Neural progenitor cell (in vitro differentiated cells): Measurements from ENCODE around the gene ATP11A. TPM values are rescaled to one million over a fixed set of nuclear protein-coding genes. Genes with fewer than 3 reads are reported as not detected.

Experiments
- DNase-seq: peaks from one replicate; pipeline ENCODE4 v3.0.0-alpha.2; 2016; ENCODE audit warnings: low spot score
- H2AFZ ChIP-seq: fragments of 200-600 bp; sonication (generic); replicated peaks from 2 replicates; pipeline ENCODE4 v1.6.1; 2016; ENCODE audit warnings: antibody characterized with exemption
- H3F3A ChIP-seq: fragments of 200-600 bp; sonication (generic); 2 replicates; pipeline ENCODE4 v1.6.1; 2016; ENCODE audit warnings: antibody characterized with exemption, low read depth
- H3K27ac ChIP-seq: fragments of 200-600 bp; sonication (generic); 2 replicates; pipeline ENCODE4 v1.5.1; 2016; ENCODE audit warnings: mild to moderate bottlenecking
- H3K27me3 ChIP-seq: fragments of 200-600 bp; sonication (generic); 2 replicates; pipeline ENCODE4 v1.6.1; 2016; ENCODE audit warnings: mild to moderate bottlenecking, moderate library complexity
- H3K36me3 ChIP-seq: fragments of 200-600 bp; sonication (generic); 2 replicates; pipeline ENCODE4 v1.5.1; 2016
- H3K4me1 ChIP-seq: fragments of 200-600 bp; sonication (generic); 2 replicates; pipeline ENCODE4 v1.6.1; 2016; ENCODE audit warnings: mixed run types
- H3K4me2 ChIP-seq: fragments of 200-600 bp; sonication (generic); 2 replicates; pipeline ENCODE4 v1.6.1; 2016
- H3K4me3 ChIP-seq: fragments of 200-600 bp; sonication (generic); 2 replicates; pipeline ENCODE4 v1.5.1; 2016
- H3K79me2 ChIP-seq: fragments of 200-600 bp; sonication (generic); 2 replicates; pipeline ENCODE4 v1.6.1; 2016; ENCODE audit warnings: low read depth
- H3K9ac ChIP-seq: fragments of 200-600 bp; sonication (generic); 2 replicates; pipeline ENCODE4 v1.6.1; 2016
- H3K9me3 ChIP-seq: fragments of 200-600 bp; sonication (generic); 2 replicates; pipeline ENCODE4 v1.5.1; 2016; ENCODE audit warnings: low read depth
- H4K20me1 ChIP-seq: fragments of 200-600 bp; sonication (generic); 2 replicates; pipeline ENCODE4 v1.6.1; 2016; ENCODE audit warnings: low read depth
- H3K27ac Mint-ChIP-seq: 3 replicates; pipeline ENCODE4 v1.8.0; 2021; ENCODE audit warnings: mixed read lengths
- H3K27me3 Mint-ChIP-seq: 2 replicates; pipeline ENCODE4 v1.8.0; 2022; ENCODE audit warnings: low read depth, mild to moderate bottlenecking, inconsistent platforms, moderate library complexity, mixed read lengths; ENCODE audit not compliant: insufficient read depth
- H3K36me3 Mint-ChIP-seq: 3 replicates; pipeline ENCODE4 v1.8.0; 2021; ENCODE audit warnings: mixed read lengths
- H3K4me1 Mint-ChIP-seq: 3 replicates; pipeline ENCODE4 v1.8.0; 2021; ENCODE audit warnings: mixed read lengths
- H3K4me3 Mint-ChIP-seq: 3 replicates; pipeline ENCODE4 v1.8.0; 2021; ENCODE audit warnings: mild to moderate bottlenecking, moderate library complexity, mixed read lengths
- H3K9me3 Mint-ChIP-seq: 3 replicates; pipeline ENCODE4 v1.8.0; 2020; ENCODE audit warnings: mixed read lengths
- EZH2 ChIP-seq: fragments of 200-600 bp; sonication (generic); IDR thresholded peaks from 2 replicates; pipeline ENCODE4 v1.6.1; 2017; ENCODE audit warnings: antibody characterized with exemption, mild to moderate bottlenecking, moderate library complexity
- EZH2phosphoT487 ChIP-seq: fragments of 200-600 bp; sonication (generic); IDR thresholded peaks from 2 replicates; pipeline ENCODE4 v1.6.1; 2017; ENCODE audit warnings: antibody characterized with exemption
- total RNA-seq: library from RNA; depleted of rRNA; stranded (reverse); fragments of >200 nt; gene quantifications from 2 replicates; pipeline ENCODE4 v1.2.3, GENCODE V29; 2015; ENCODE audit warnings: low replicate concordance
- TF ChIP-seq, protein P1 (sequence below): fragments of 200-600 bp; sonication (generic); IDR thresholded peaks from 2 replicates; pipeline ENCODE4 v1.5.1; 2017; ENCODE audit warnings: antibody characterized with exemption, mild to moderate bottlenecking

ATP11A gene
- total RNA-seq, 1 donor from 2014 or later: 12.6 TPM

DNA sequence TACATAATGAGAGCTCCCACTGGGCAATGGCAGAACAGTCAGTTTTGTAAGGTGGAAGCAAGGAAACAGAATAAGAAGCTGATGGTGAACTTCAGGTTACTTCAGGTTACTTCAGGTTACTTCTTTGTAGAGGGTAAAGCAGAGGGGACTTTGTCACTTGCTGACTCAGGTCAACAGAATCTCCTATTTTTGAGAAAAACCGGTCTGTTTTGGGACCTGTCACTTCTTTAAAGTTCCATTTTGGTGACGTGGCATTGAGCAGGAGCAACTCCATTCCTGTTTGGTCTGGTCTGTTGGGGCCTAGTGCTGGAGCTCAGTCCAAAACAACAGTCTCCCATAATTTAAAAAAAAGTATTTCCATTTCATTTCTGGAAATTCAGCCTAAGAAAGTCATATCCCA, 29.7 kb downstream of the ATP11A start:
- peaks cover 31% of the 10 kb centered on the region for H3K4me1 Mint-ChIP-seq
- Histone ChIP-seq H3F3A (peaks cover 6% of the 10 kb centered on the region), H3K36me3 (no peaks in the 10 kb centered on the region), H3K9me3 (no peaks in the 10 kb centered on the region), H3K79me2 (peaks cover 30% of the 10 kb centered on the region), H3K9ac (no peak overlapping the region), H3K4me2 (no peak overlapping the region), H3K27ac (no peak overlapping the region), H4K20me1 (peaks cover 18% of the 10 kb centered on the region), H3K27me3 (no peaks in the 10 kb centered on the region), H3K4me3 (no peak overlapping the region), H3K4me1 (peaks cover 13% of the 10 kb centered on the region), H2AFZ (no peak overlapping the region)
- H3K27ac Mint-ChIP-seq: no peak overlapping the region
- peaks cover 26% of the 10 kb centered on the region for H3K36me3 Mint-ChIP-seq
- H3K27me3 Mint-ChIP-seq: peaks cover 4% of the 10 kb centered on the region
- H3K9me3 Mint-ChIP-seq: peaks cover 15% of the 10 kb centered on the region
- H3K4me3 Mint-ChIP-seq: no peak overlapping the region
- no peak for TF ChIP-seq EZH2phosphoT487
- TF ChIP-seq, protein P1, sequence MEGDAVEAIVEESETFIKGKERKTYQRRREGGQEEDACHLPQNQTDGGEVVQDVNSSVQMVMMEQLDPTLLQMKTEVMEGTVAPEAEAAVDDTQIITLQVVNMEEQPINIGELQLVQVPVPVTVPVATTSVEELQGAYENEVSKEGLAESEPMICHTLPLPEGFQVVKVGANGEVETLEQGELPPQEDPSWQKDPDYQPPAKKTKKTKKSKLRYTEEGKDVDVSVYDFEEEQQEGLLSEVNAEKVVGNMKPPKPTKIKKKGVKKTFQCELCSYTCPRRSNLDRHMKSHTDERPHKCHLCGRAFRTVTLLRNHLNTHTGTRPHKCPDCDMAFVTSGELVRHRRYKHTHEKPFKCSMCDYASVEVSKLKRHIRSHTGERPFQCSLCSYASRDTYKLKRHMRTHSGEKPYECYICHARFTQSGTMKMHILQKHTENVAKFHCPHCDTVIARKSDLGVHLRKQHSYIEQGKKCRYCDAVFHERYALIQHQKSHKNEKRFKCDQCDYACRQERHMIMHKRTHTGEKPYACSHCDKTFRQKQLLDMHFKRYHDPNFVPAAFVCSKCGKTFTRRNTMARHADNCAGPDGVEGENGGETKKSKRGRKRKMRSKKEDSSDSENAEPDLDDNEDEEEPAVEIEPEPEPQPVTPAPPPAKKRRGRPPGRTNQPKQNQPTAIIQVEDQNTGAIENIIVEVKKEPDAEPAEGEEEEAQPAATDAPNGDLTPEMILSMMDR: no peak
- no peak for TF ChIP-seq EZH2
- no peak for DNase-seq

DNA sequence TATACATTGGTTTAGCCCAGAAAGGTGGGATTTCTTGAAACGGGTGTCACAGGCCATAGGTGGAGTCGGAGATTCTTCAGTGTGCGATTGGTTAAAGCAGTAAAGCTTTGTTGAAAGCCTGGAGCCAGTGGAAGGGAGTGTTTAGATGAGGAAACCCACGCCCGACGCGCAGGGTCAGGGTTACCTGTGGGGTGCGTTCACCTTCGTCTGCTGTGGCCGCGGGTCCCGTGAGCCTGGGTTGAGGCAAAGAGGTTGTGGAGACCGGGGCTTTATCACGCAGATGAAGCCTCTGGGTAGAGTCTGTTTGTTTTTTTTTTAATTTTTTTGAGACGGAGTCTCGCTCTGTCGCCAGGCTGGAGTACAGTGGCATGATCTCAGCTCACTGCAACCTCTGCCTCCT, 30.4 kb downstream of the ATP11A start:
- Histone ChIP-seq H3F3A (peaks cover 6% of the 10 kb centered on the region), H3K4me2 (no peak overlapping the region), H3K4me3 (no peak overlapping the region), H4K20me1 (peaks cover 24% of the 10 kb centered on the region), H3K27ac (no peak overlapping the region), H3K4me1 (peaks cover 11% of the 10 kb centered on the region), H3K9me3 (no peaks in the 10 kb centered on the region), H3K36me3 (no peaks in the 10 kb centered on the region), H3K27me3 (no peaks in the 10 kb centered on the region), H3K79me2 (peaks cover 24% of the 10 kb centered on the region), H2AFZ (no peak overlapping the region), H3K9ac (no peak overlapping the region)
- H3K9me3 Mint-ChIP-seq: peaks cover 10% of the 10 kb centered on the region
- TF ChIP-seq EZH2phosphoT487 (no peak), EZH2 (no peak)
- TF ChIP-seq, protein P1: no peak
- H3K27ac Mint-ChIP-seq: no peak overlapping the region
- peaks cover 29% of the 10 kb centered on the region for H3K4me1 Mint-ChIP-seq
- H3K4me3 Mint-ChIP-seq: no peak overlapping the region
- no peaks in the 10 kb centered on the region for H3K27me3 Mint-ChIP-seq
- no peak for DNase-seq
- H3K36me3 Mint-ChIP-seq: peaks cover 21% of the 10 kb centered on the region

DNA sequence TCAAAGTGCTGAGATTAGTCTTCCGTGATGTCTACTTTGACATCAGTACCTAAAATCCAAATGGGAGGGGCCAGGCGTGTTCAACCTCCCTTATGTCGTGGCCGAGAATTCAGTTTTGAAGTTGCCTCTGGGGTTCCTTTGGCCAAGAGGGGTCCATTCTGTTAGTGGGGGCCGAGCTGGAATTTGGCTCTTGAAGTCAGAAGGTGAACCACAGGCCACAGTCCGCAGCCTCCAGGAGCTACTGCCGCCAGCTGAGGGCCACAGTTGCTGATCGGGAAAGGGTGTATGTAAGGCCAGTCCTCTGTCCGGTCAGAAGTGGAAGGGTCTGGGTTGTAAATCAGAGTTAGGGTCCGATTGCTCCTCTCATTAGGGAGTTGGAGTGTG, 31.0 kb downstream of the ATP11A start:
- no peaks in the 10 kb centered on the region for H3K9me3 ChIP-seq
- Mint-ChIP-seq H3K4me3 (no peak overlapping the region), H3K27ac (no peak overlapping the region), H3K36me3 (peaks cover 18% of the 10 kb centered on the region), H3K4me1 (peaks cover 31% of the 10 kb centered on the region), H3K27me3 (no peaks in the 10 kb centered on the region), H3K9me3 (peaks cover 6% of the 10 kb centered on the region)
- H3K79me2 ChIP-seq: peaks cover 21% of the 10 kb centered on the region
- no peak overlapping the region for H3K4me2 ChIP-seq
- DNase-seq: no peak
- no peak overlapping the region for H3K9ac ChIP-seq
- H3K36me3 ChIP-seq: no peaks in the 10 kb centered on the region
- no peak for TF ChIP-seq EZH2phosphoT487
- TF ChIP-seq EZH2: no peak
- TF ChIP-seq, protein P1: no peak
- peaks cover 26% of the 10 kb centered on the region for H4K20me1 ChIP-seq
- H3K27me3 ChIP-seq: no peaks in the 10 kb centered on the region
- H3K27ac ChIP-seq: no peak overlapping the region
- no peak overlapping the region for H2AFZ ChIP-seq
- peaks cover 12% of the 10 kb centered on the region for H3K4me1 ChIP-seq
- no peak overlapping the region for H3K4me3 ChIP-seq
- H3F3A ChIP-seq: peaks cover 6% of the 10 kb centered on the region
